ENCODE data around the gene MCCC2.

GRCh38 chr5:71703941-71704340 is 116.8 kb downstream of the MCCC2 start:
- no peak for TF ChIP-seq CTCF (IDR thresholded peaks at IDR 0.05; ENCODE audit: low read depth, low read length, missing input control)
- TF ChIP-seq TAF1 (conservative IDR thresholded peaks at IDR 0.05): no peak
- no peak for TF ChIP-seq ZBTB33 (IDR thresholded peaks at IDR 0.05)
- no peak for TF ChIP-seq ATF3 (IDR thresholded peaks at IDR 0.05)
- TF ChIP-seq YY1 (IDR thresholded peaks at IDR 0.05): no peak
- TF ChIP-seq JUND (IDR thresholded peaks at IDR 0.05): no peak
- TF ChIP-seq RAD21 (IDR thresholded peaks at IDR 0.05): no peak
- TF ChIP-seq MAX (IDR thresholded peaks at IDR 0.05): no peak
- no peak for TF ChIP-seq EGR1 (IDR thresholded peaks at IDR 0.05; ENCODE audit: low read depth in 2 of 2)
- TF ChIP-seq FOXA1 (IDR thresholded peaks at IDR 0.05): no peak
